WTC11 (cell line): ENCODE data around the gene SLC22A15. TPM values are rescaled to one million over a fixed set of nuclear protein-coding genes. Genes with fewer than 3 reads are reported as not detected.
A peak's percentile ranks its signal among the peaks of the same experiment; 100 is the strongest.

Experiments
- ATAC-seq: fragments of 200-7000 bp; cut with Tn5 transposase; 2 replicates; pipeline ENCODE4 v1.10.0; 2021; ENCODE audit warnings: mild to moderate bottlenecking, moderate library complexity
- CTCF ChIA-PET: fragments of 300-600 bp; sonication (Branson Sonifier 250); formaldehyde crosslinking; loops from one replicate; lab custom pipeline; 2021; ENCODE audit warnings: antibody characterized with exemption; lab: Charles Lee
- POLR2A ChIA-PET: fragments of 350-600 bp; sonication (Branson Sonifier 250); formaldehyde crosslinking; loops from one replicate; lab custom pipeline; 2021; ENCODE audit warnings: antibody characterized with exemption; lab: Charles Lee
- DNase-seq: peaks from one replicate; pipeline ENCODE4 v3.0.0; 2021; ENCODE audit warnings: low spot score
- H3K27ac Mint-ChIP-seq: 2 replicates; pipeline ENCODE4 v1.8.0; 2021; ENCODE audit warnings: mixed read lengths
- H3K27me3 Mint-ChIP-seq: 2 replicates; pipeline ENCODE4 v1.8.0; 2021; ENCODE audit warnings: low read depth, mild to moderate bottlenecking, moderate library complexity, mixed read lengths
- H3K36me3 Mint-ChIP-seq: 2 replicates; pipeline ENCODE4 v1.8.0; 2021; ENCODE audit warnings: mixed read lengths
- H3K4me1 Mint-ChIP-seq: 2 replicates; pipeline ENCODE4 v1.8.0; 2022; ENCODE audit warnings: mixed read lengths
- H3K4me3 Mint-ChIP-seq: 2 replicates; pipeline ENCODE4 v1.8.0; 2021; ENCODE audit warnings: mild to moderate bottlenecking, moderate library complexity, mixed read lengths
- H3K9me3 Mint-ChIP-seq: 2 replicates; pipeline ENCODE4 v1.8.0; 2021; ENCODE audit warnings: mixed read lengths
- AFF4 ChIP-seq: sonication (generic); formaldehyde crosslinking; IDR thresholded peaks from 2 replicates; pipeline ENCODE4 v1.8.1; 2023; ENCODE audit warnings: mild to moderate bottlenecking, missing genetic modification reagents, borderline replicate concordance
- CDX4 ChIP-seq: fragments of 250-450 bp; sonication (Bioruptor Pico); IDR thresholded peaks from 2 replicates; pipeline ENCODE4 v1.9.0; 2021; ENCODE audit warnings: moderate library complexity, mild to moderate bottlenecking, inconsistent platforms, borderline replicate concordance
- CTCF ChIP-seq: fragments of 200-600 bp; IDR thresholded peaks from 2 replicates; pipeline ENCODE4 v1.8.0; 2022; ENCODE audit warnings: antibody characterized with exemption
- FOXP1 ChIP-seq: sonication (generic); formaldehyde crosslinking; IDR thresholded peaks from 2 replicates; pipeline ENCODE4 v1.8.0; 2022; ENCODE audit warnings: missing genetic modification reagents, mild to moderate bottlenecking, moderate library complexity, borderline replicate concordance
- HMGXB4 ChIP-seq: sonication (generic); formaldehyde crosslinking; IDR thresholded peaks from 2 replicates; pipeline ENCODE4 v1.8.1; 2023; ENCODE audit warnings: mild to moderate bottlenecking, moderate library complexity, missing genetic modification reagents
- IRF1 ChIP-seq: sonication (generic); formaldehyde crosslinking; IDR thresholded peaks from 2 replicates; pipeline ENCODE4 v1.8.0; 2023; ENCODE audit warnings: missing genetic modification reagents
- MYBL2 ChIP-seq: sonication (generic); formaldehyde crosslinking; IDR thresholded peaks from 2 replicates; pipeline ENCODE4 v1.8.1; 2023; ENCODE audit warnings: mild to moderate bottlenecking, moderate library complexity, missing genetic modification reagents
- NFYB ChIP-seq: sonication (generic); formaldehyde crosslinking; conservative IDR thresholded peaks from 2 replicates; pipeline ENCODE4 v1.8.0; 2022; ENCODE audit warnings: low read depth, missing genetic modification reagents
- USF2 ChIP-seq: sonication (generic); formaldehyde crosslinking; IDR thresholded peaks from 2 replicates; pipeline ENCODE4 v1.8.1; 2023; ENCODE audit warnings: mild to moderate bottlenecking, missing genetic modification reagents, moderate library complexity
- ZBTB43 ChIP-seq: sonication (generic); formaldehyde crosslinking; IDR thresholded peaks from 2 replicates; pipeline ENCODE4 v1.8.1; 2023; ENCODE audit warnings: mild to moderate bottlenecking, missing genetic modification reagents
- ZNF512 ChIP-seq: sonication (generic); formaldehyde crosslinking; IDR thresholded peaks from 2 replicates; pipeline ENCODE4 v1.8.1; 2022; ENCODE audit warnings: missing genetic modification reagents, borderline replicate concordance
- total RNA-seq: library from RNA; stranded (reverse); gene quantifications from 3 replicates; pipeline ENCODE4 v1.2.3, GENCODE V29; 2021

SLC22A15 gene
- total RNA-seq, 1 experiment from 2014 or later, result 4.5 TPM

GRCh38 chr1:115980156-115980555 is 3.8 kb downstream of the SLC22A15 start (continued):
- TF ChIP-seq AFF4, result no peak

- POLR2A ChIA-PET, result no interaction called here
- TF ChIP-seq NFYB (CRISPR knock-in tag) (no peak), CTCF (peak; percentile 73)
- TF ChIP-seq, all 79 proteins: peak for 1
- peaks cover 34% of the 10 kb centered on the region for H3K4me1 Mint-ChIP-seq
- no peak overlapping the region for H3K27ac Mint-ChIP-seq
- CTCF ChIA-PET, result interaction anchor here (0.5 to 2.0 kb wide), 57 partner anchors 8 to 518 kb away, joined by 3 to 28 read pairs (median 4); no protein-coding TSS in a partner anchor
- H3K4me3 Mint-ChIP-seq, result no peak overlapping the region
- H3K36me3 Mint-ChIP-seq, result peaks cover 3% of the 10 kb centered on the region; the same call in 1 of the 2 replicates
- no peaks in the 10 kb centered on the region for H3K27me3 Mint-ChIP-seq
- DNase-seq, result peak; percentile 41
- no peaks in the 10 kb centered on the region for H3K9me3 Mint-ChIP-seq
- ATAC-seq, result peak; percentile 55
Measured at GRCh38 chr1:115980998-115981993, 5.0 kb downstream of the SLC22A15 start.

- no peaks in the 10 kb centered on the region for H3K27me3 Mint-ChIP-seq
- CTCF ChIA-PET, result interaction anchor here (1.0 to 2.0 kb wide), 5 partner anchors 21 to 210 kb away, joined by 4 to 28 read pairs (median 6); no protein-coding TSS in a partner anchor
- TF ChIP-seq ZBTB43 (CRISPR knock-in tag) (no peak), MYBL2 (CRISPR knock-in tag) (no peak), USF2 (CRISPR knock-in tag) (no peak), AFF4 (no peak), HMGXB4 (CRISPR knock-in tag) (no peak), FOXP1 (CRISPR knock-in tag) (no peak), ZNF512 (CRISPR knock-in tag) (no peak), IRF1 (no peak), CDX4 (no peak)
Measured at GRCh38 chr1:115982400-115982799, 6.1 kb downstream of the SLC22A15 start.

More at GRCh38 chr1:115982400-115982799, 6.1 kb downstream of the SLC22A15 start:
- POLR2A ChIA-PET, result no interaction called here
- Mint-ChIP-seq H3K4me3 (no peak overlapping the region), H3K4me1 (peaks cover 29% of the 10 kb centered on the region), H3K36me3 (peaks cover 3% of the 10 kb centered on the region; the same call in 1 of the 2 replicates), H3K9me3 (no peaks in the 10 kb centered on the region), H3K27ac (no peak overlapping the region)
- no peak for ATAC-seq
- DNase-seq, result no peak
